Stimulated activated CD8-positive, alpha-beta memory T cell treated with anti-CD3 and anti-CD28 coated beads, Interleukin-4, amount 100 ng/mL, for 4 hours (primary cell): ENCODE measurements around the gene PPP1R2C.

Source experiments
- DNase-seq, 2 donors: peaks; one replicate each; pipeline ENCODE4 v3.0.0-alpha.2; 2020; ENCODE audit warnings: low read depth in 2 of 2, low spot score in 1 of 2

The PPP1R2C gene

DNA sequence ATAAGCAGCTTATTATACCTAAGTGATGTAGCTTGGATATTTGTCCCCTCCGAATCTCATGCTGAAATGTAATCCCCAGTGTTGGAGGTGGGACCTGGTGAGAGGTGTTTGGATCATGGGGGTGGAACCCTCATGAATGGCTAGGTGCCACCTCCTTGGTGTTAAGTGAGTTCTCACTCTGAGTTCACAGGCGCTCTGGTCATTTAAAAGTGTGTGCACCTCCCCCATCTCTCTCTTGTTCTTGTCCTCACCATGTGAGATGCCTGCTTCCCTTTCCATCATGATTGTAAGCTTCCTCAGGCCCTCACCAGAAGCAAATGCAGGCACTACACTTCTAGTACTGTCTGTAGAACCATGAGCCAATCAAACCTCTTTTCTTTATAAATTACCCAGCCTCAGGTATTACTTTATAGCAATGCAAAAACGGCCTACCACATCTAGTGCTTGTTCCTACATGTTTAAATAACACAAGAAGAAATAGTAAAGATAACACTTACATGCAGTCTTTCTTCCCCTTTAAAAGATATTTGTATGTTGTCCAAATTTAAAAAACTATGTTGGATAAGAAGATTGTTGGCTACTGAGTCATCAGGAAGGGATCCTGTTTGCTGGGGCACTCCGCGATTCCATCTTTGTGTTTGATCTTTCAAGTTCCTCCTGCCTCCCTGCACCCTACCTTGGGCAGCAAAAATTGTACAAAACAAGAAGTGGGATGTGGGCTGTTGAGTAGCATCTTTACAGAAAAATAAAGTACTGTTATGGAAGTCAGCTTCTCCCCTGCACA is 29.7 kb downstream of the PPP1R2C start:
- DNase-seq = no peak

DNA sequence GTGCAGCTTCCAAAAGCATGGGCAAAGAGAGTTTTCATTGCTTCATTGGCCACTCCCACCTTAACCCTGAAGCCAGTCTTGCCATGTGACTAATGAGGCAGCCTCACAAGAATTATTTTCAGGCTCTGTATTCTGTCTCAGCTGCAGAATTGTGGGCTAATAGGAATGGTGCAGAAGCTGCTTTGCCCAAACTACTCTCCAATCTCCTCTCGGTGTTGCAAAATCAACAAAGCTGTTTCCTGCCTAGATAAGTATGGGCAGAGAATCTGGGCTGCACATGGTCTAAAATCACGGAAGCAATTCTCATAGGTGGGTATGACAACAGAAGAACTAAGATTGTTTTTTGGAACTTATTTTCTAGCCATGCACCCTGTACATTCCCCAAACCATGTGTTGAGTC is 31.4 kb downstream of the PPP1R2C start:
- no peak for DNase-seq

- DNase-seq = no peak
These were observed 37.5 kb downstream of the PPP1R2C start for GRCh38 chrX:42740456-42740855.

- no peak for DNase-seq
These were observed 38.2 kb downstream of the PPP1R2C start for GRCh38 chrX:42739741-42740140.

DNA sequence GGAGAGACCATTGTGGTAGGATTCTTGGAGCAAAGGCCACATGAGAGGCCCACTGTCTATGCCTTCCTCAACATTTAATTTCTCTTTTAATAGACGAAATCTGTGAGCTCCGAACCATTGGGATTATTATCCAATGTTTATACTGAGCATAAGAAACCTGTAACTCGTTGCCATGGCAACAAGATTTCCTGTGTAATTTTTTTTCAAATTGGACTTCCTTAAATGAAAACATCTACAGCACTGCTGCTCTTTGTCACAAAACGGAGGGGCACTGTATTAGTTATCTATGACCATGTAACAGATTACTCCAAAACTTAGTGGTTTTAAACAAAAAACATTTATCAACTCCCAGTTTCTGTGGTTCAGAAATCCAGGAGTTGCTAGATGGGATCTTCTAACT is 38.7 kb downstream of the PPP1R2C start:
- no peak for DNase-seq

GRCh38 chrX:42738552-42738951 is 39.4 kb downstream of the PPP1R2C start:
- DNase-seq = no peak

- no peak for DNase-seq
These were observed 42.7 kb downstream of the PPP1R2C start for GRCh38 chrX:42735250-42735649.

GRCh38 chrX:42732506-42732905 is 45.5 kb downstream of the PPP1R2C start:
- DNase-seq = no peak
